Diencephalon (tissue), 1 donor: ENCODE measurements around the gene CYP1B1. TPM values are rescaled to one million over a fixed set of nuclear protein-coding genes. Genes with fewer than 3 reads are reported as not detected.

Experiments
- total RNA-seq: library from RNA; depleted of rRNA; stranded (reverse); fragments of >200 nt; gene quantifications from one replicate; pipeline ENCODE4 v1.2.3, GENCODE V29; 2014

Gene CYP1B1
- 11.3 TPM for total RNA-seq

DNA sequence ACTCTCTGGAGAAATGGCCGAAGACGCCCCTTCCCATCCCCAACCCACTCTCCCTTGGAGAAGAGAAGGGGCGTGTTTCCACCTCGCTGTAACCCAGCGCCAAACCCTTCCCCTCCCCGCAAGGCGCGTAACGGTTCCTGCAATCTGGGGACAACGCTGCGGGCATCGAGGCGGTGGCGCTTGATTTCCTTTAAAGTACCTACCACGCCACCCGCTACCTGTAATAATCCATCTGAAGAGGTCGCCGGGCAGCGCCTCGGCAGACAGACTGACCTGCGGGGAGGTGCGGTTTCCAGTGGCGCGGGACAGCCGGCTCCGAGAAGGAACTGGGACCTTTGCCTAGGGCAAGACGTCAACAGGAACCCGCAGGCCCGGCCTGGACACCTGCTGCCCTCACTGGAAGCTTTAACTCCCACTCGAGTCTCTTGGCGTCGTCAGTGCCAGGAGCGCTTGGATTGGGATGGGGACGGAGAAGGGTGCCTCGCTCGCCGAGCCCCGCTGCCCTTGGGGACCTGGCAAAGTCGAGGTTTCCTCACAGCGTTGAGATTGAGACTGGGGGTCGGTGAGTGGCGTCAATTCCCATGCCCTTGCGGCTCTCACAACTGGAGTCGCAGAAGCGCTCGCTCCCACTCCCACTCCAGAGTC lies at the start of gene CYP1B1:
TSS of gene CYP1B1 (minus strand) at position 645 of the 645 bp plus-strand sequence. CDS start 763 bp downstream, outside the sequence.

Other genes with a start within 250 kb of the CYP1B1 start
- gene RMDN2, start 150.9 kb downstream of the CYP1B1 start, total RNA-seq: 21.5 TPM